Neutrophil (primary cell): ENCODE measurements around the gene ANKS1B.
"Not testable (repeated sequence)": the region's sequence is repeated elsewhere in the genome, so short reads cannot be mapped to it uniquely, and the experiment has no call there.

ENCODE experiments used
- H3K27ac ChIP-seq: fragments of 200-600 bp; sonication (generic); 2 replicates; pipeline ENCODE4 v1.5.1; 2016; ENCODE audit warnings: mild to moderate bottlenecking, moderate library complexity
- H3K27me3 ChIP-seq: fragments of 200-600 bp; sonication (generic); 2 replicates; pipeline ENCODE4 v1.6.0; 2016; ENCODE audit warnings: mild to moderate bottlenecking
- H3K36me3 ChIP-seq: fragments of 200-600 bp; sonication (generic); 2 replicates; pipeline ENCODE4 v1.5.1; 2017
- H3K4me1 ChIP-seq, 2 experiments: fragments of 200-600 bp in 1 of 2; sonication (generic) in 1 of 2; 1 replicate in 1 of 2; 2 replicates in 1 of 2; pipeline versions ENCODE4 v1.5.1 to v1.6.1; 2013 to 2016; ENCODE audit warnings: low read depth in 1 of 2, low read length in 1 of 2, mild to moderate bottlenecking in 1 of 2, moderate library complexity in 1 of 2; ENCODE audit not compliant: control insufficient read depth in 1 of 2, insufficient read depth in 1 of 2
- H3K4me3 ChIP-seq, 2 experiments: fragments of 200-600 bp in 1 of 2; sonication (generic) in 1 of 2; 1 replicate in 1 of 2; 2 replicates in 1 of 2; pipeline ENCODE4 v1.5.1; 2013 to 2016; ENCODE audit warnings: low read depth in 1 of 2, low read length in 1 of 2, mild to moderate bottlenecking in 1 of 2, moderate library complexity in 1 of 2
- H3K9me3 ChIP-seq: fragments of 200-600 bp; sonication (generic); 2 replicates; pipeline ENCODE4 v1.5.1; 2016
- CTCF ChIP-seq: fragments of 200-600 bp; sonication (generic); IDR thresholded peaks from 2 replicates; pipeline ENCODE4 v1.5.1; 2016; ENCODE audit warnings: antibody characterized with exemption

Gene ANKS1B

DNA sequence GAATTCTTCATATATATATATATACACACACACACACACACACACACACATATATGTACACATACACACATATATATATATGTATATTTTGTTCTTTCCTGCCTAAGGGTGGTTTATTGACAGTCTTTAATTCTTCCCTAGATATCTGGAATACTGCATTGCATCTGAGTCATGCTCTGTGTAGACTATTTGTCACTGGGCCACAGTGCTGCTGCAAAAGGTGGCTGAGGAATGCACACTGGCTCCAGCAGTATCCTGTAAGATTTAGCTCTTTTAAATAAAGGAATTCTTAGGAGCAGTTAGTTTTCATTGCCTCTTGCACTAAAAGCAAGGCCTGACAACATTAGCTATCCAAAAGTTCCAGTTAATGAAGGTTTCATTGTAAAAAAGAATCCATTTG is 1138.8 kb downstream of the ANKS1B start:
- Histone ChIP-seq H3K4me3 (no peak overlapping the region), H3K36me3 (no peaks in the 10 kb centered on the region), H3K9me3 (no peaks in the 10 kb centered on the region), H3K4me1 (no peaks in the 10 kb centered on the region), H3K27me3 (peaks cover 21% of the 10 kb centered on the region), H3K27ac (no peak overlapping the region)
- no peak for TF ChIP-seq CTCF

DNA sequence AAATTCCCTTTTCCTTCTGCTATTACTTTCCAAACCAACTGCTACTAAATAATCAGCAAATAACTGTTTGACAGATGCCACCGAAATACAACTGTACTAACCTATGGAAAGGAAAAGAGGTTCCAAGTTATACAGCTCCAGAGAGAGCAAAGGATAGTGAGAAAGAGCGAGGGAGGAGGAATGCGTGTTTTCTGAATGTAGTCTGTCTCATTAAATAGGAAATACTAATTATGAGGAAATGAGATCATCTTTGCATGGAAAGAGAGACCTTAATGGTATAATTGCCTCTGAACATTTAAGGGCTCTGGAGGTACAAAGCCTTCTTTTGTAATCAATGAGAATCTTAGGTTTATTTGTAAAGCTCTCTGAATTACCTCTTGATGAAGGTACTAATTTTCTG is 1144.4 kb downstream of the ANKS1B start:
- H3K27ac ChIP-seq: no peak overlapping the region
- peaks cover 25% of the 10 kb centered on the region for H3K27me3 ChIP-seq
- no peaks in the 10 kb centered on the region for H3K9me3 ChIP-seq
- no peak overlapping the region for H3K4me3 ChIP-seq
- H3K4me1 ChIP-seq: no peaks in the 10 kb centered on the region
- no peak for TF ChIP-seq CTCF
- H3K36me3 ChIP-seq: no peaks in the 10 kb centered on the region

- Histone ChIP-seq H3K4me1 (no peaks in the 10 kb centered on the region), H3K9me3 (no peaks in the 10 kb centered on the region), H3K36me3 (no peaks in the 10 kb centered on the region), H3K4me3 (no peak overlapping the region), H3K27ac (no peak overlapping the region), H3K27me3 (peaks cover 23% of the 10 kb centered on the region)
- TF ChIP-seq CTCF: no peak
Observed at GRCh38 chr12:98838231-98838647, 1146.5 kb downstream of the ANKS1B start.

GRCh38 chr12:98837134-98837752 is 1147.5 kb downstream of the ANKS1B start:
- H3K4me1 ChIP-seq, H3K9me3 ChIP-seq: not testable (repeated sequence)

DNA sequence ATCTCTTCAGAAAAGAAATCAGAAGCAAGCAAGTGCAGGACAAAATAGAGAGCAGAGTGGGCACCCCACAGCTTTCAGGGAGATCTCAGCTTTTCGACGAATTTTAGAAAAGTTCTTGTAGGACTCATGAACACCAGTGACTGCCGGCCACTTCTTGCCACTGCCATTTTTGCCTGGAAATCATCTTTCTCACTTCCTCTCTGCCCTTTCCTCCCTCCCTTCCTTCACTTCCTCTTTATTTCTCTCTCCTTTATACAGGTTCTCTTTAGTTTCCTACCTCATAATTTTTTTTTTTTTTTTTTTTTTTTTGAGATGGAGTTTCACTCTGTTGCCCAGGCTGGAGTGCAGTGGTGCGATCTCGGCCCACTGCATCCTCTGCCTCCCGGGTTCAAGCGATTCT is 1154.1 kb downstream of the ANKS1B start:
- H3K27me3 ChIP-seq: peaks cover 24% of the 10 kb centered on the region
- no peaks in the 10 kb centered on the region for H3K4me1 ChIP-seq
- H3K4me3 ChIP-seq: no peak overlapping the region
- H3K36me3 ChIP-seq: no peaks in the 10 kb centered on the region
- H3K27ac ChIP-seq: no peak overlapping the region
- TF ChIP-seq CTCF: no peak
- no peaks in the 10 kb centered on the region for H3K9me3 ChIP-seq

More at GRCh38 chr12:98837134-98837752, 1147.5 kb downstream of the ANKS1B start:
- H3K27ac ChIP-seq, H3K36me3 ChIP-seq, H3K4me3 ChIP-seq: not testable (repeated sequence)
- peaks cover 20% of the 10 kb centered on the region for H3K27me3 ChIP-seq

- peaks cover 17% of the 10 kb centered on the region for H3K27me3 ChIP-seq
- no peak for TF ChIP-seq CTCF
- no peak overlapping the region for H3K4me3 ChIP-seq
Observed at GRCh38 chr12:98828802-98829600, 1155.7 kb downstream of the ANKS1B start.

More at GRCh38 chr12:98828802-98829600, 1155.7 kb downstream of the ANKS1B start:
- no peaks in the 10 kb centered on the region for H3K9me3 ChIP-seq
- H3K27ac ChIP-seq: no peak overlapping the region
- no peaks in the 10 kb centered on the region for H3K36me3 ChIP-seq
- H3K4me1 ChIP-seq: no peaks in the 10 kb centered on the region
